ENCODE data around the gene ATP10A.

DNA sequence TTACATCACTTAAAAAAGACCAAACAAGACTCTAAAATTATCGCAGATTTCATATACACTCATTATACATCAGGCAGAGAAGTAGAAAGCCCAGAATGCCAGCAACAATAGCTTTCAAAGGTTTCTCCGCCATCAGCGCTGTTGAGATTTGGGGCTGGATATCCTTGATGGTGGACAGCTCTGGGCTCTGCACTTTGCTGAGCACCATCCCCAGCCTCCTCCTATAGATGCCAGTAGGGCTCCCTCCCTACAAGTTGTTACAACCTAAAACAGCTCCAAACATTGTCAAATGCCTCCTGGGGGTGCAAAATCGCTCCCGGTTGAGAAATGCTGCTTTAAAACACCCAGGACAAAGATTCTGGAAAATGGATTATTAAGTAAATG lies 73.5 kb downstream of the ATP10A start:
- TF ChIP-seq POLR2A (IDR thresholded peaks at IDR 0.05; ENCODE audit: low read length) (no peak), GATA1 (IDR thresholded peaks at IDR 0.05; ENCODE audit: low read depth, low read length) (no peak)

Measured in erythroblast (primary cell).